Fibroblast of skin of right biceps (primary cell): ENCODE results near the gene DOLK.

Experiments used
- DNase-seq: peaks from one replicate; pipeline ENCODE4 v3.0.0-alpha.2; 2013

DOLK gene

GRCh38 chr9:128903871-128904620, 43.4 kb downstream of the DOLK start:
- peak; percentile 23 for DNase-seq

- DNase-seq = no peak
Measured at GRCh38 chr9:128903079-128903461, 44.3 kb downstream of the DOLK start.

GRCh38 chr9:128902351-128903078, 44.9 kb downstream of the DOLK start:
- no peak for DNase-seq

DNA sequence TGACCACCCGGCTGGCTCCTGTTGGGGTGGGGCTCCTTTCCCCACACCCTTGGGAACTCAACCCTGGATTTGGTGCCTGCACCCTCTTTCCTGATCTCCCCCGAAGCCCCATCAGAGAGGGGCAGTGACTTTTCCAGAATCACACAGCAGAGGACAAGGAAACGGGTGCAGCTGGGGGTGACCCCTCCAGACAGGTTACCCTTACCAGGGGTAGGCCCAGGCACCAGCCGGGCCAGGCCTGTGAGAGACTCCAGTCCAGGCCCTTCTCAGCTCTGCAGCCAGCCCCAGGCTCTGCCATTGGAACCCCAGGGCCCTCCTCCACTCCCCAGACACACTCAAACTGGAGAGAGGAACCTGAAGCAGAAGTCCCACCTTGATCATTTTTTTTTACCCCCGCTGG, 45.6 kb downstream of the DOLK start:
- no peak for DNase-seq

DNA sequence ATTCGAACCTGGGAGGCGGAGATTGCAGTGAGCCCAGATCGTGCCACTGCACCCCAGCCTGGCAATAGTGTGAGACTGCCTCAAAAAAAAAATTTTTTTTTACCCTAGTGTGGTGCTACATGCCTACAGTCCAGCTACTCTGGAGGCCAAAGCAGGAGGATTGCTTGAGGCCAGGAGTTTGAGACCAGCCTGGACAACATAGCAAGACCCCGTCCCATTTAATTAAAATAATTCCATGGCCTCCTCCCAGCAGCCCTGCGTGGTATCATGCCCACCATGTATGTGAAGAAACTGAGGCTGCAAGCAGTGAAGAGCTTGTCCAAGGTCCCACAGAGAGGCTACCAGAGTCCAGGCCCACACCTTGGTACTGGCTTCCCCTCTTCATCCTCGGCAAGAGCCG, 46.0 kb downstream of the DOLK start:
- DNase-seq = no peak

DNA sequence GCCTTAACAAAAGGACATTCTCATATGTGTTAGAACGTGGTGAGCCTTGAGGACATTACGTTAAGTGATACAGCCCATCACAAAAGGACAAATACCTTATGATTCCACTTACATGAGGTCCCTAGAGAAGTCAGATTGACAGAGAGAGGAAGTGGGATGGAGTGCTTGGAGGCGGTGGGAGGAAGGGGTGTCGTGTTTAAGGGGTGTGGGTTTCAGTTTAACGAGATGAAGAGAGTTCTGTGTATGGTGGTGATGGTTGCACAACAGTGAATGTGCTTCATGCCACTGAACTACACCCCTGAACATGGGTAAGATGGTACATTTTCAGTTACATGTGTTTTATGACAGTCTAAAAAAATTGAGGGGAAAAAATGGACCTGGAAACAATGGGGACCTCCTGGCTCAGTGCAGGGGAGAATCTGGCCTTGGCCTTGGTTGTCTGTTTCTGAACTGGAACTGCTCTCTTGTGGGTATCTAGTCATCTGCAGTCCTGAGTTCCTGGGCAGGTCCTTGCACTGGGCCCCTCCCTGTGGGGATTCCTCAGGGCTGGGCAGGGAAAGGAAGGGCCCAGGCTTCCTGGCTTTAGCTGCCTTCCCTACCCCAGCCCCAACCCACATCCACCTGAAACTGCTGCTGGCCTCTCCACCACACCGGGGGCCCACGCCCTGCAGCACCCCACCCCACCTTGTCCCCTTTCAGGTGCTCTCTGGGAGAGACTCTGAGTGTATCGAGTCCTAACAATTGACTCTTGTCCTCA, 47.7 kb downstream of the DOLK start:
- DNase-seq = no peak

DNA sequence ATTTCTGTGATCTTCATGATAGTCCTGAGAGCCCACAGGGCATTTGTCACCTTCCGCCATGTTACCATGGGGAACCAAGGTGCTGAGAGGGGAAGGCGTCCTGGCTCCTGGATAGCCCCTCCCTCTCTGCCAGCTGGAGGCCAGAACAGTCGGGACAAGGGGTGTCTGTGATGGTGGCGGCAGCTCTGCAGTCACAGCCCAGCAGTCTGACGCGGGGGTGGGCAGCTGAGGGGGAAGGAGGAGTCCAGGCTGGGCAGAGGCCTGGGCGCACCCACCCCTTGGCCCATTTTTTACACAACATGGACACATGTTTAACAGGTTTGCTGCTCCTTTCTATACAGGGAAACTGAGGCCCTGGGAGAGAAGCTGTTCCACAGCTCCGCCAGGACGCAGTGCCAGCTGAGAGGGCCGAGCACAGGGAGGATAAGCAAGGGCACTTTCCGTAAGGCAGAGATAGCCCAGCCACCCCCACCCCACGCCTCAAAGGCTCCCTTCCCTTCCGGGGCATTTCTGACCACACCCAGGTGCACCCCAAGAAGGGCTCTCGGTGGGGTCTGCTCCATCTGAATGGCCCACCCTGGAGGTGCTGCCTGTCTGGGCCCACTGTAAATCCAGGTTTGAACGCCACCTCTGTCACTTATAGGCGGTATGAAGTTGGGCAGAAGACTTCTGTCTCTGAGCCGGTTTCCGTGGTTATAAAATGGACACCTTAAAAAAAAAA, 48.4 kb downstream of the DOLK start:
- no peak for DNase-seq

DNA sequence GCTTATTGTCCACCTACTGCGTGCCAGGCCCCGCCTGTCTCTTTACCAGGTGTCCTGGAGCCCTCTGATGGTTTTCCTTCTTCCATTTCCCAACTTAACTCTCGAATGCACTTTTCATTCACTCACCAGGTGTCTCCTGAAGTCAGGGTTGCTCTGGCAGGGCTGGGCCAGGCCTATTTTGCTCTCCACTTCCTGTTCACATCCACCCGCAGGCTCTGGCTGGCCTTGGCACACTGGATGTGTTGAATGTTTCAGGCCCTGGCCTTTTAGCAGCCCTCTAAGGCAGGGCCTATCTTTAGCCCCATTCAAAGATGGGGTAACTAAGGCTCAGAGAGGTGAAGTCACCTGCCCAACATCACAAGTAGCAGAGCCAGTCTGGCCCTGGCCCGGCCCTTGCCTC, 49.0 kb downstream of the DOLK start:
- DNase-seq = no peak

GRCh38 chr9:128895556-128895955, 51.8 kb downstream of the DOLK start:
- DNase-seq = no peak
